ENCODE measurements around the gene PIPOX. TPM values are rescaled to one million over a fixed set of nuclear protein-coding genes. Genes with fewer than 3 reads are reported as not detected.

The PIPOX gene
- total and polyA plus RNA-seq, 2 donors from 2014 or later, result 2.8 to 78.0 TPM

- H3K27ac ChIP-seq (ENCODE audit: low read depth in 2 of 2, low read length in 2 of 2), result no peak overlapping the region
- intact Hi-C loops (cut with DNase I), result no loop called here
- no peaks in the 10 kb centered on the region for H3K4me1 ChIP-seq (ENCODE audit: control insufficient read depth in 2 of 3, insufficient read depth in 2 of 3, low read depth in 1 of 3, low read length in 3 of 3)
- TF ChIP-seq CTCF (IDR thresholded peaks at IDR 0.05; ENCODE audit: borderline replicate concordance, extremely low read depth, insufficient read depth), result no peak
- no peak overlapping the region for H3K9ac ChIP-seq (ENCODE audit: low read length in 3 of 3)
- no peaks in the 10 kb centered on the region for H3K9me3 ChIP-seq (ENCODE audit: control insufficient read depth in 2 of 3, insufficient read depth in 1 of 3, low read length in 3 of 3)
- no peak overlapping the region for H3K4me3 ChIP-seq (ENCODE audit: low read length in 3 of 3)
- H3K27me3 ChIP-seq (ENCODE audit: control insufficient read depth, insufficient read depth, low read length), result no peaks in the 10 kb centered on the region
- H3K36me3 ChIP-seq (ENCODE audit: control insufficient read depth in 2 of 3, insufficient read depth in 3 of 3, low read length in 3 of 3), result no peaks in the 10 kb centered on the region
- no peak for FAIRE-seq
- DNase-seq, result no peak
Observed at GRCh38 chr17:29016345-29017210, 26.4 kb upstream of the PIPOX start.

DNA sequence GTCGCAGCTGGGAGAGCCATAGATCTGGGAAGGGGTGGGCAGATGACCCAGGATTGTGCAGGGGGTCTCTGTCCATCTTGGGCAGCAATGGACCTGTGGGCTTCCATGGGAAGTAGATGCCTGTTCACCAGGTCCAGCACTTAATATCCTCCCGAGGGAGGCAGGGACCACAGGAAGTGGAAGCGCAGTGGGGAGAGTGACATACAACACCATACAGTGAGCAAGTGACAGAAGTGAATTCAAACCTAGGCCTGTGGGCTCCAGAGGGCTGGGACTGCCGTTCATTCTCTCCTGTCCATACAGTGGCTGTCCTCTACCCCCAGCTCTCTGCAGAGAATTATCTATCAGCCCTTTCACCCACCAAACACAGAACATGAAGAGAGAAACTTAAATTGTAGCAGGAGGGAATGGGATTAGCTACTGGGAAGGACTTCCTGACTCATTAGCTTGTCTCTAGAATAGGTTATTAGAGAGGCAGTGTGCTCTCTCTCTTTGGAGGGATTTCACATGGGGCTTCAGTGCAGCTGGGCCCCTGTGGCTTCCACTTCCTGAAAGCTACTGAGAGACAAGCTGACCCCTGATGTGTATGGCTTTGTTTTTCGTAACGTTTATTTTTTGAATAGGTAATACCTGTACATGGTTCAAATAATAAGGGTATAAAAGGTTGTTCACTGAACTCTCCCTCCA is 24.0 kb upstream of the PIPOX start:
- Histone ChIP-seq H3K36me3 (ENCODE audit: control insufficient read depth in 2 of 3, insufficient read depth in 3 of 3, low read length in 3 of 3) (no peaks in the 10 kb centered on the region), H3K27me3 (ENCODE audit: control insufficient read depth, insufficient read depth, low read length) (no peaks in the 10 kb centered on the region), H3K27ac (ENCODE audit: low read depth in 2 of 2, low read length in 2 of 2) (no peak overlapping the region)

DNA sequence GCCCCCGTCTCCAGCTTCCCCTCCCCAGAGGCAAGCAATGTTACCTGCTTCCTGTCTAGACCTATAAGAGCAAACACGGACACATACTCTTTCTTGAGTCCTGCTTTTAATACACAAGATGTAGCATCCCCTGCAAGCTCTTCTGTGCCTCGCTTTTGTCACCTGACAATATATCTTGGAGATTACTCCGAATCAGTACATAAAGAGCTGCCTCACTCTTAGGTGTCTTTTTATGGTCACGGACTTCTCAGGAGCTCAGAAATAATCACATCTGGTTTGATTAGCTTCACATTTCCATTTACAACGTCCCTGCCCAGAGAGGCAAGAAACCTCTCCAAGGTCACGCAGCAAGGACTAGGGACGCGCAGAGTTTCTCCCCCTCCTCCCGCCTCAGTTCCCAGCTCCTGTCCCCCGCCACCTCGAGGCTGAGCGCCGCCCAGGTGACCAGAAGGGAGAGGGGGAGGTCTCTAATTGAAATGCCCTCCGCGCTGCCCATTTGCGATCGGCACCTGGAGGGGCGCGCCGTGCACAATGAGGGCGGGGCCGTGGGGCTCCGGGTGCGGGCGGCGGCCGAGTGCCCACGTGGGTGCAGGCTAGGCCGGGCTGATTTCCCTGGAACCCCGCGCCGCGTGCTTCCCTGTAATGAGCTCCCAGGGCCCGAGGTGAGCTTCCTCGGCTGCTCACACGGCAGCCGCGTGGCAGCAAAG is 23.3 kb upstream of the PIPOX start:
- DNase-seq, result peak in 4 of 5 donors; percentile 29 to 52 (median 42)
- no peak for FAIRE-seq
- Histone ChIP-seq H3K4me1 (ENCODE audit: control insufficient read depth in 2 of 3, insufficient read depth in 2 of 3, low read depth in 1 of 3, low read length in 3 of 3) (no peaks in the 10 kb centered on the region), H3K9ac (ENCODE audit: low read length in 3 of 3) (no peak overlapping the region), H3K27ac (ENCODE audit: low read depth in 2 of 2, low read length in 2 of 2) (no peak overlapping the region), H3K36me3 (ENCODE audit: control insufficient read depth in 2 of 3, insufficient read depth in 3 of 3, low read length in 3 of 3) (no peaks in the 10 kb centered on the region), H3K27me3 (ENCODE audit: control insufficient read depth, insufficient read depth, low read length) (no peaks in the 10 kb centered on the region), H3K4me3 (ENCODE audit: low read length in 3 of 3) (no peak overlapping the region), H3K9me3 (ENCODE audit: control insufficient read depth in 2 of 3, insufficient read depth in 1 of 3, low read length in 3 of 3) (no peaks in the 10 kb centered on the region)
- TF ChIP-seq CTCF (IDR thresholded peaks at IDR 0.05; ENCODE audit: borderline replicate concordance, extremely low read depth, insufficient read depth), result no peak
- intact Hi-C loops (cut with DNase I), result no loop called here

More for the DNA sequence above, 24.0 kb upstream of the PIPOX start:
- no peaks in the 10 kb centered on the region for H3K4me1 ChIP-seq (ENCODE audit: control insufficient read depth in 2 of 3, insufficient read depth in 2 of 3, low read depth in 1 of 3, low read length in 3 of 3)
- FAIRE-seq (no peak), DNase-seq (no peak)
- TF ChIP-seq CTCF (IDR thresholded peaks at IDR 0.05; ENCODE audit: borderline replicate concordance, extremely low read depth, insufficient read depth), result no peak
- H3K4me3 ChIP-seq (ENCODE audit: low read length in 3 of 3), result no peak overlapping the region
- intact Hi-C loops (cut with DNase I), result no loop called here
- no peaks in the 10 kb centered on the region for H3K9me3 ChIP-seq (ENCODE audit: control insufficient read depth in 2 of 3, insufficient read depth in 1 of 3, low read length in 3 of 3)
- H3K9ac ChIP-seq (ENCODE audit: low read length in 3 of 3), result no peak overlapping the region

Measured in kidney (tissue), 14 donors.